Neutrophil (primary cell): ENCODE data around the gene ZBP1.

Source experiments
- H3K27ac ChIP-seq: fragments of 200-600 bp; sonication (generic); 2 replicates; pipeline ENCODE4 v1.5.1; 2016; ENCODE audit warnings: mild to moderate bottlenecking, moderate library complexity
- H3K27me3 ChIP-seq: fragments of 200-600 bp; sonication (generic); 2 replicates; pipeline ENCODE4 v1.6.0; 2016; ENCODE audit warnings: mild to moderate bottlenecking
- H3K36me3 ChIP-seq: fragments of 200-600 bp; sonication (generic); 2 replicates; pipeline ENCODE4 v1.5.1; 2017
- H3K4me1 ChIP-seq, 2 experiments: fragments of 200-600 bp in 1 of 2; sonication (generic) in 1 of 2; 1 replicate in 1 of 2; 2 replicates in 1 of 2; pipeline versions ENCODE4 v1.5.1 to v1.6.1; 2013 to 2016; ENCODE audit warnings: low read depth in 1 of 2, low read length in 1 of 2, mild to moderate bottlenecking in 1 of 2, moderate library complexity in 1 of 2; ENCODE audit not compliant: control insufficient read depth in 1 of 2, insufficient read depth in 1 of 2
- H3K4me3 ChIP-seq, 2 experiments: fragments of 200-600 bp in 1 of 2; sonication (generic) in 1 of 2; 1 replicate in 1 of 2; 2 replicates in 1 of 2; pipeline ENCODE4 v1.5.1; 2013 to 2016; ENCODE audit warnings: low read depth in 1 of 2, low read length in 1 of 2, mild to moderate bottlenecking in 1 of 2, moderate library complexity in 1 of 2
- H3K9me3 ChIP-seq: fragments of 200-600 bp; sonication (generic); 2 replicates; pipeline ENCODE4 v1.5.1; 2016
- CTCF ChIP-seq: fragments of 200-600 bp; sonication (generic); IDR thresholded peaks from 2 replicates; pipeline ENCODE4 v1.5.1; 2016; ENCODE audit warnings: antibody characterized with exemption

The ZBP1 gene

DNA sequence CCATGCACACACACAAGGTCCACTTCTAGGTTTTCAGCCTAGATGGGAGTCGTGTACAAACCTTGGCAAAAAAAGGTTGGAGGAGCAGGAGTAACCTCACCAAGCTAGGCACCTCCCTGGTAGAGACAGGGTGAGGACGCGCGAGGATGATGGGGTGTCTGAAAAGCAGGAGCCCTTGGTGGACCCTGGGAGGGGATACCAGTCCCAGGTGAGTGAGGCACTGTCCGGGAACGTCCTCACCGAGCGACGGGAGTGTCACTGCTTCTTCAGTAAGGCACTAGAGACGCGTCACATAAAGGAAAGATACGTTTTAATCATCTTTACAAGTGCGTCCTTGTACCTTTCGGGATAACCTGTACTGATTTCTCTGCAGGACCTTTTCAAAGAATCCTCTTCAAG is 29.4 kb upstream of the ZBP1 start:
- TF ChIP-seq CTCF: no peak
- no peaks in the 10 kb centered on the region for H3K36me3 ChIP-seq
- H3K4me3 ChIP-seq: no peak overlapping the region
- peaks cover 25% of the 10 kb centered on the region for H3K27me3 ChIP-seq
- no peak overlapping the region for H3K27ac ChIP-seq
- H3K9me3 ChIP-seq: no peaks in the 10 kb centered on the region
- H3K4me1 ChIP-seq: no peaks in the 10 kb centered on the region

DNA sequence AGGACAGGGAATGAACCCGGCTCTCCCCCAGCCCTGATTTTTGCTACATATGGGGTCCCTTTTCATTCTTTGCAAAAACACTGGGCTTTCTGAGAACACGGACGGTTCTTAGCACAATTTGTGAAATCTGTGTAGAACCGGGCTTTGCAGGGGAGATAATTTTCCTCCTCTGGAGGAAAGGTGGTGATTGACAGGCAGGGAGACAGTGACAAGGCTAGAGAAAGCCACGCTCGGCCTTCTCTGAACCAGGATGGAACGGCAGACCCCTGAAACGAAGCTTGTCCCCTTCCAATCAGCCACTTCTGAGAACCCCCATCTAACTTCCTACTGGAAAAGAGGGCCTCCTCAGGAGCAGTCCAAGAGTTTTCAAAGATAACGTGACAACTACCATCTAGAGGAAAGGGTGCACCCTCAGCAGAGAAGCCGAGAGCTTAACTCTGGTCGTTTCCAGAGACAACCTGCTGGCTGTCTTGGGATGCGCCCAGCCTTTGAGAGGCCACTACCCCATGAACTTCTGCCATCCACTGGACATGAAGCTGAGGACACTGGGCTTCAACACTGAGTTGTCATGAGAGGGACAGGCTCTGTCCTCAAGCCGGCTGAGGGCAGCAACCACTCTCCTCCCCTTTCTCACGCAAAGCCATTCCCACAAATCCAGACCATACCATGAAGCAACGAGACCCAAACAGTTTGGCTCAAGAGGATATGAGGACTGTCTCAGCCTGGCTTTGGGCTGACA is 28.8 kb upstream of the ZBP1 start:
- Histone ChIP-seq H3K4me1 (no peaks in the 10 kb centered on the region), H3K9me3 (no peaks in the 10 kb centered on the region), H3K36me3 (no peaks in the 10 kb centered on the region), H3K4me3 (no peak overlapping the region), H3K27ac (no peak overlapping the region), H3K27me3 (peaks cover 25% of the 10 kb centered on the region)
- TF ChIP-seq CTCF: no peak

DNA sequence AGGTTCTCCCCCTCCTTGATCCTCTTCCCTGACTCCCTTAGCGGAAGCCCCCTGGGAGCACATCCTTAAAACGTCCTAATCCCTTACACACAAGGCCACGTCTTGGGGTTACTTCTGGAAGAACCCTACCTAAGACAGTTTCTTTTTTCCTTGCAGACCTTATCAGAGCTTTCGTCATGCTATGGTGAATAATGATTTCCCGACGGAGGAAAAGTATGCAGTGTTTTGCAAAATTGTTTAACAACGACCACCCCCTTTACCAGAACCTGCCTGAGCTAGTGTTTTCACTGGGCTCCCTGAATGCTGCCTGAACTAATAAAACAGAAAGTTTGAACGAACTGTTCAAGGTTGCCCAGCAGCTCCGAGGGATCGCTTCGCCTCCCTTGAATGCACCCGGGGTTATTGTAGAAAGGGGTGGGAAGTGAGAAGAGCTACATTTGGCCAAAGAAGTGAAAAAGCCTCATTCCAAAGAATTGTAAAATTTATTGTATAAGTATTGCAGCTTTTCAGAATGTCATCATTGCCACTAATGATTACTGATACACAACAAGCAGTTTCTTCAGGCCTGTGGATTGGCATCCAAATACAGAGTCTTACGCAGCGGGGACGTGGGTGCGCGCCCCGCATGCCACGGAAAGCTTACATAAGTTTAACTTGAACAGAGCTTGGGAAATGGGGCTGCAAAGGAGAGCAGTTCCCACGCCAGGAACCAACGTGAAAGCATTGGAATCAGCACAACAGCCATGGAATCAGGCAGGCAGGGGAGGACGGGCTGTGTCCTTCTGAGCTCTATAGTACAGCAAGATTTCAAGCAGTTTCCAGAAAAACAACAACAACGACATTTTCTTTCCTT is 27.9 kb upstream of the ZBP1 start:
- Histone ChIP-seq H3K27ac (no peak overlapping the region), H3K4me1 (no peaks in the 10 kb centered on the region), H3K9me3 (no peaks in the 10 kb centered on the region), H3K36me3 (no peaks in the 10 kb centered on the region), H3K27me3 (peaks cover 25% of the 10 kb centered on the region), H3K4me3 (no peak overlapping the region)
- TF ChIP-seq CTCF: no peak

DNA sequence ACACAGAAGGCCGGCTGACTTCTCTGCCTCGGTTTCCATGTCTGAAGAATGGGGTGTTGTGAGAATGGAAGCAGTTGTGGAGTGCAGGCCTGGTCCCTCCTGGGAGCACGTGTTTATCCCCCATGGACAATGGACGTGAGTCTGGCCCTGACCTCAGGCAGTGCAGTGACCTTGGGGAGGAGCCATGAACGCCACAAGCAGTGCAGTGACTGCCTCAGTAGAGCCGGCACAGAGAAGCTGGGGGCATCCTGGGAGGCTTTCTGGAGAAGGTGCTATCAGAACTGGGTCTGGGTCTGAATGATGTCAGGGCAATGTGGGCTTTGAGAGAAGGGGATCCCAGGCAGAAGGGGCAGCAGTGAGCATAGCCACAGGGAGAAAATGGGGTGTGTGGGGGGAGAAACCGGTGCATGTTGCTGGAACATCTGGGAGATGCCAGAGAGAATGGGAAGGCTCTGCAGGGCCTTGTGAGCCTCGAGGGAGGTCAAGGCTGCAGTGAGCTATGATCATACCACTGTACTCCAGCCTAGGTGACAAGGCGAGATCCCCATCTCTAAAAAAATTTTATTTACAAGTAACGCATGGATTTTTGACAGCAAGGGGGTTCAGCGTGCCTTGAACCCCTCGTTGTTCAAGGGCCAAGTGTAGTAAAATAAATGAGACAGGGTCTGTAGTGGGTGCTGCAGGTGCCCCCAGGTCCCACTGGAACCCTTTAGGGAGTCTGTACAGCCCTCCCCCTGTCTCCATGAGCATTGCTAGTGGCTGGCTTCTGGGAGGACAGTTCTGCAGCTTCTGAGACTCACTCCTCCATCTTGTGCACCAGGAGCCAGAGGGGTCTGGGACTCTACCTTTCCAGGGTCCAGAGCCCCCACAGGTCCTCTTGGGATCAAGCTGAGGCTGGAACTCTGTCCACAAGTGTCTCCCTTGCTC is 27.0 kb upstream of the ZBP1 start:
- Histone ChIP-seq H3K27me3 (peaks cover 25% of the 10 kb centered on the region), H3K36me3 (no peaks in the 10 kb centered on the region), H3K4me1 (no peaks in the 10 kb centered on the region), H3K9me3 (no peaks in the 10 kb centered on the region), H3K27ac (no peak overlapping the region), H3K4me3 (no peak overlapping the region)
- TF ChIP-seq CTCF: no peak

- peaks cover 12% of the 10 kb centered on the region for H3K27me3 ChIP-seq
- TF ChIP-seq CTCF: no peak
- no peak overlapping the region for H3K4me3 ChIP-seq
- no peaks in the 10 kb centered on the region for H3K36me3 ChIP-seq
- H3K9me3 ChIP-seq: no peaks in the 10 kb centered on the region
- no peaks in the 10 kb centered on the region for H3K4me1 ChIP-seq
- no peak overlapping the region for H3K27ac ChIP-seq
These were observed 18.6 kb upstream of the ZBP1 start for GRCh38 chr20:57638895-57639236.
